H9 (cell line): ENCODE data around the gene PTPN22. TPM values are rescaled to one million over a fixed set of nuclear protein-coding genes. Genes with fewer than 3 reads are reported as not detected.

Experiments used
- DNase-seq: peaks from one replicate; pipeline ENCODE4 v3.0.0-alpha.2; 2017
- H2AFZ ChIP-seq: one replicate; pipeline ENCODE4 v1.6.1; 2013; ENCODE audit warnings: mild to moderate bottlenecking, low read length, control low read depth, moderate library complexity
- H2AK5ac ChIP-seq: 2 replicates; pipeline ENCODE4 v1.6.1; 2013; ENCODE audit warnings: low read length, control low read depth, mixed read lengths; ENCODE audit not compliant: insufficient read length
- H2BK120ac ChIP-seq: one replicate; pipeline ENCODE4 v1.6.1; 2013; ENCODE audit warnings: low read depth, mild to moderate bottlenecking, low read length, control low read depth, inconsistent platforms; ENCODE audit not compliant: poor library complexity, severe bottlenecking
- H2BK12ac ChIP-seq: 2 replicates; pipeline ENCODE4 v1.6.1; 2013; ENCODE audit warnings: low read length, control low read depth, mixed read lengths, low read depth; ENCODE audit not compliant: insufficient read length
- H2BK15ac ChIP-seq: 2 replicates; pipeline ENCODE4 v1.6.1; 2013; ENCODE audit warnings: low read depth, low read length, control low read depth
- H2BK20ac ChIP-seq: one replicate; pipeline ENCODE4 v1.6.1; 2013; ENCODE audit warnings: low read depth, mild to moderate bottlenecking, low read length, control low read depth, inconsistent platforms; ENCODE audit not compliant: poor library complexity, severe bottlenecking
- H2BK5ac ChIP-seq: 2 replicates; pipeline ENCODE4 v1.6.1; 2013; ENCODE audit warnings: low read length, control low read depth, mixed read lengths; ENCODE audit not compliant: insufficient read length
- H3K14ac ChIP-seq: 2 replicates; pipeline ENCODE4 v1.6.1; 2013; ENCODE audit warnings: low read length, control low read depth; ENCODE audit not compliant: insufficient read depth
- H3K18ac ChIP-seq: 2 replicates; pipeline ENCODE4 v1.6.1; 2013; ENCODE audit warnings: low read depth, mild to moderate bottlenecking, mixed read lengths, low read length, control low read depth; ENCODE audit not compliant: insufficient read length
- H3K23ac ChIP-seq: 2 replicates; pipeline ENCODE4 v1.6.1; 2013; ENCODE audit warnings: low read length, control low read depth, mixed read lengths, low read depth; ENCODE audit not compliant: insufficient read length
- H3K23me2 ChIP-seq: 2 replicates; pipeline ENCODE4 v1.6.1; 2013; ENCODE audit warnings: low read depth, mild to moderate bottlenecking, mixed read lengths, low read length, control low read depth; ENCODE audit not compliant: insufficient read length, poor library complexity, severe bottlenecking
- H3K27ac ChIP-seq: 2 replicates; pipeline ENCODE4 v1.5.1; 2013; ENCODE audit warnings: low read length, control low read depth, mixed read lengths, low read depth; ENCODE audit not compliant: insufficient read length
- H3K27me3 ChIP-seq: 2 replicates; pipeline ENCODE4 v1.6.1; 2013; ENCODE audit warnings: low read length, control low read depth, inconsistent platforms; ENCODE audit not compliant: insufficient read depth
- H3K4ac ChIP-seq: 2 replicates; pipeline ENCODE4 v1.6.1; 2013; ENCODE audit warnings: low read depth, mild to moderate bottlenecking, control low read depth, inconsistent platforms, low read length, moderate library complexity
- H3K4me1 ChIP-seq: 2 replicates; pipeline ENCODE4 v1.6.1; 2013; ENCODE audit warnings: low read length, control low read depth, inconsistent platforms; ENCODE audit not compliant: insufficient read depth
- H3K4me2 ChIP-seq: 2 replicates; pipeline ENCODE4 v1.6.1; 2013; ENCODE audit warnings: low read length, control low read depth, mixed read lengths; ENCODE audit not compliant: insufficient read length, insufficient read depth
- H3K56ac ChIP-seq: 2 replicates; pipeline ENCODE4 v1.6.1; 2013; ENCODE audit warnings: low read depth, mild to moderate bottlenecking, mixed read lengths, low read length, control low read depth; ENCODE audit not compliant: insufficient read length
- H3K79me1 ChIP-seq: 2 replicates; pipeline ENCODE4 v1.6.1; 2013; ENCODE audit warnings: low read depth, mild to moderate bottlenecking, moderate library complexity, low read length, control low read depth, inconsistent platforms; ENCODE audit not compliant: insufficient read depth, poor library complexity, severe bottlenecking
- H3K79me2 ChIP-seq: 2 replicates; pipeline ENCODE4 v1.6.1; 2013; ENCODE audit warnings: low read length, control low read depth, inconsistent platforms; ENCODE audit not compliant: insufficient read depth
- H3K9ac ChIP-seq: 2 replicates; pipeline ENCODE4 v1.6.1; 2013; ENCODE audit warnings: low read length, control low read depth, mixed read lengths; ENCODE audit not compliant: insufficient read length; ENCODE audit errors: extremely low read depth
- H3K9me3 ChIP-seq: one replicate; pipeline ENCODE4 v1.6.1; 2013; ENCODE audit warnings: low read depth, low read length, inconsistent platforms; ENCODE audit not compliant: control insufficient read depth
- H3T11ph ChIP-seq: one replicate; pipeline ENCODE4 v1.6.1; 2013; ENCODE audit warnings: mild to moderate bottlenecking, low read length, control low read depth, inconsistent platforms
- H4K20me1 ChIP-seq: one replicate; pipeline ENCODE4 v1.6.1; 2013; ENCODE audit not compliant: control insufficient read depth, insufficient read length, insufficient read depth
- H4K5ac ChIP-seq: 2 replicates; pipeline ENCODE4 v1.6.1; 2013; ENCODE audit warnings: low read depth, mild to moderate bottlenecking, mixed read lengths, low read length, control low read depth; ENCODE audit not compliant: insufficient read length
- H4K8ac ChIP-seq: replicated peaks from 2 replicates; pipeline ENCODE4 v1.6.1; 2013; ENCODE audit warnings: low read length, control low read depth, mixed read lengths, low read depth; ENCODE audit not compliant: insufficient read length
- H4K91ac ChIP-seq: 2 replicates; pipeline ENCODE4 v1.6.1; 2013; ENCODE audit warnings: low read depth, mild to moderate bottlenecking, moderate library complexity, mixed read lengths, low read length, control low read depth; ENCODE audit not compliant: insufficient read length
- H3K27ac Mint-ChIP-seq, 3 experiments: 2 replicates in 2 of 3; 3 replicates in 1 of 3; pipeline ENCODE4 v1.8.0; 2020 to 2021; ENCODE audit warnings: mixed read lengths in 3 of 3, mild to moderate bottlenecking in 1 of 3, moderate library complexity in 1 of 3
- H3K27me3 Mint-ChIP-seq: 2 replicates; pipeline ENCODE4 v1.8.0; 2021; ENCODE audit warnings: low read depth, mild to moderate bottlenecking, moderate library complexity, mixed read lengths
- H3K36me3 Mint-ChIP-seq, 3 experiments: 2 replicates in 2 of 3; 3 replicates in 1 of 3; pipeline ENCODE4 v1.8.0; 2020 to 2021; ENCODE audit warnings: low read depth in 3 of 3, mixed read lengths in 3 of 3; ENCODE audit not compliant: insufficient read depth in 1 of 3
- H3K4me1 Mint-ChIP-seq, 2 experiments: 2 replicates each; pipeline ENCODE4 v1.8.0; 2020; ENCODE audit warnings: mixed read lengths in 2 of 2
- H3K4me3 Mint-ChIP-seq, 2 experiments: 2 replicates in 1 of 2; 3 replicates in 1 of 2; pipeline ENCODE4 v1.8.0; 2020 to 2021; ENCODE audit warnings: mild to moderate bottlenecking in 2 of 2, mixed read lengths in 2 of 2, moderate library complexity in 1 of 2
- H3K9me3 Mint-ChIP-seq, 2 experiments: 2 replicates in 1 of 2; 3 replicates in 1 of 2; pipeline ENCODE4 v1.8.0; 2020; ENCODE audit warnings: mild to moderate bottlenecking in 2 of 2, mixed read lengths in 2 of 2, moderate library complexity in 1 of 2
- WGBS: extraction: QIAGEN DNeasy Blood & Tissue Kit; methylation state at CpG from one replicate; pipeline ENCODE4 v1.1.7; 2013; ENCODE audit warnings: missing lambda C conversion rate, low lambda C conversion rate, mixed read lengths; ENCODE audit not compliant: insufficient read length; ENCODE audit errors: extremely low coverage; 5-methylcytosine and 5-hydroxymethylcytosine counted together
- total RNA-seq: library from RNA; stranded (reverse); gene quantifications from 2 replicates; pipeline ENCODE4 v1.2.1, GENCODE V29; 2021
- TF ChIP-seq, protein P1 (sequence below): fragments of 200-600 bp; sonication (generic); conservative IDR thresholded peaks from 3 replicates; pipeline ENCODE4 v1.8.0; 2021; ENCODE audit warnings: antibody characterized with exemption, mild to moderate bottlenecking

PTPN22 gene
- total RNA-seq, 1 experiment from 2014 or later: not detected

GRCh38 chr1:113800487-113800886, 71.0 kb downstream of the PTPN22 start:
- H3K27me3 Mint-ChIP-seq: no peaks in the 10 kb centered on the region
- Histone ChIP-seq H3K79me1 (peaks cover 11% of the 10 kb centered on the region), H2AFZ (no peak overlapping the region), H4K8ac (no peak overlapping the region), H2BK12ac (no peak overlapping the region), H3K4me2 (no peak overlapping the region), H2BK120ac (no peak overlapping the region), H2BK15ac (no peak overlapping the region), H3K18ac (no peak overlapping the region), H3K4ac (no peak overlapping the region), H4K5ac (no peak overlapping the region), H3K9me3 (no peaks in the 10 kb centered on the region), H3K14ac (no peak overlapping the region), H2BK20ac (no peak overlapping the region), H3K27ac (no peak overlapping the region), H3K9ac (no peak overlapping the region), H3K4me1 (no peaks in the 10 kb centered on the region), H4K20me1 (no peaks in the 10 kb centered on the region), H3K79me2 (no peaks in the 10 kb centered on the region; the same call in 1 of the 2 replicates), H3K27me3 (no peaks in the 10 kb centered on the region), H2BK5ac (no peak overlapping the region), H4K91ac (no peak overlapping the region), H3T11ph (no peak overlapping the region), H3K23me2 (no peaks in the 10 kb centered on the region), H3K23ac (no peak overlapping the region), H2AK5ac (no peak overlapping the region), H3K56ac (no peak overlapping the region)
- TF ChIP-seq, protein P1, sequence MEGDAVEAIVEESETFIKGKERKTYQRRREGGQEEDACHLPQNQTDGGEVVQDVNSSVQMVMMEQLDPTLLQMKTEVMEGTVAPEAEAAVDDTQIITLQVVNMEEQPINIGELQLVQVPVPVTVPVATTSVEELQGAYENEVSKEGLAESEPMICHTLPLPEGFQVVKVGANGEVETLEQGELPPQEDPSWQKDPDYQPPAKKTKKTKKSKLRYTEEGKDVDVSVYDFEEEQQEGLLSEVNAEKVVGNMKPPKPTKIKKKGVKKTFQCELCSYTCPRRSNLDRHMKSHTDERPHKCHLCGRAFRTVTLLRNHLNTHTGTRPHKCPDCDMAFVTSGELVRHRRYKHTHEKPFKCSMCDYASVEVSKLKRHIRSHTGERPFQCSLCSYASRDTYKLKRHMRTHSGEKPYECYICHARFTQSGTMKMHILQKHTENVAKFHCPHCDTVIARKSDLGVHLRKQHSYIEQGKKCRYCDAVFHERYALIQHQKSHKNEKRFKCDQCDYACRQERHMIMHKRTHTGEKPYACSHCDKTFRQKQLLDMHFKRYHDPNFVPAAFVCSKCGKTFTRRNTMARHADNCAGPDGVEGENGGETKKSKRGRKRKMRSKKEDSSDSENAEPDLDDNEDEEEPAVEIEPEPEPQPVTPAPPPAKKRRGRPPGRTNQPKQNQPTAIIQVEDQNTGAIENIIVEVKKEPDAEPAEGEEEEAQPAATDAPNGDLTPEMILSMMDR: no peak
- H3K4me1 Mint-ChIP-seq: peaks cover 8% of the 10 kb centered on the region in 2 experiments
- H3K27ac Mint-ChIP-seq: no peak overlapping the region
- no peak overlapping the region for H3K4me3 Mint-ChIP-seq
- no peaks in the 10 kb centered on the region for H3K9me3 Mint-ChIP-seq
- DNase-seq: no peak
- WGBS: no CpG with 5 or more reads among the region's 3 CpGs
- peaks cover 7 to 19% (median 13%) of the 10 kb centered on the region in 3 experiments; a peak in 5 of 7 replicates for H3K36me3 Mint-ChIP-seq
